B cell (primary cell): ENCODE measurements around the gene PAIP2. TPM values are rescaled to one million over a fixed set of nuclear protein-coding genes. Genes with fewer than 3 reads are reported as not detected.
"Not testable (repeated sequence)": the region's sequence is repeated elsewhere in the genome, so short reads cannot be mapped to it uniquely, and the experiment has no call there.

Experiments
- ATAC-seq: fragments of 200-7000 bp; cut with Tn5 transposase; one replicate; pipeline ENCODE4 v1.10.0; 2021; ENCODE audit warnings: low read depth, mild to moderate bottlenecking, moderate number of reproducible peaks, moderate library complexity
- CTCF ChIA-PET: fragments of 350-600 bp; sonication (Branson Sonifier 250); formaldehyde crosslinking; loops from one replicate; lab custom pipeline; 2021; ENCODE audit warnings: antibody characterized with exemption, inconsistent platforms; lab: Charles Lee
- POLR2A ChIA-PET: fragments of 350-600 bp; sonication (Branson Sonifier 250); formaldehyde crosslinking; loops from one replicate; lab custom pipeline; 2021; ENCODE audit warnings: antibody characterized with exemption; lab: Charles Lee
- DNase-seq: peaks from one replicate; pipeline ENCODE4 v3.0.0; 2013
- H2AFZ ChIP-seq: 2 replicates; pipeline ENCODE4 v1.6.1; 2012; ENCODE audit warnings: mild to moderate bottlenecking, low read depth, low read length; ENCODE audit not compliant: insufficient read depth, poor library complexity, severe bottlenecking
- H3K27ac ChIP-seq, 2 donors: 1 replicate in 1 of 2; 2 replicates in 1 of 2; pipeline ENCODE4 v1.5.1; 2012 to 2013; ENCODE audit warnings: low read length in 2 of 2, mild to moderate bottlenecking in 2 of 2, moderate library complexity in 1 of 2
- H3K27me3 ChIP-seq, 4 experiments: fragments of 200-600 bp in 1 of 4; sonication (generic) in 1 of 4; replicated peaks in 1 of 4; 1 replicate in 2 of 4; 2 replicates in 2 of 4; pipeline versions ENCODE4 v1.6.1 to v1.7.0; 2013 to 2016; ENCODE audit warnings: low read length in 3 of 4, mild to moderate bottlenecking in 2 of 4, mixed read lengths in 1 of 4, moderate library complexity in 1 of 4; ENCODE audit not compliant: insufficient read depth in 4 of 4, control insufficient read depth in 3 of 4; ENCODE audit errors: control extremely low read depth in 1 of 4
- H3K36me3 ChIP-seq, 2 experiments: replicated peaks in 1 of 2; 1 replicate in 1 of 2; 2 replicates in 1 of 2; pipeline versions ENCODE4 v1.6.1 to v1.7.1; 2013; ENCODE audit warnings: low read length in 1 of 2; ENCODE audit not compliant: insufficient read depth in 2 of 2, control insufficient read depth in 1 of 2; ENCODE audit errors: control extremely low read depth in 1 of 2, extremely low read depth in 1 of 2
- H3K4me1 ChIP-seq, 2 donors: fragments of 200-600 bp in 1 of 2; sonication (generic) in 1 of 2; 1 replicate in 1 of 2; 2 replicates in 1 of 2; pipeline versions ENCODE4 v1.5.1 to v1.6.1; 2013 to 2017; ENCODE audit warnings: low read length in 2 of 2; ENCODE audit not compliant: control insufficient read depth in 2 of 2, insufficient read depth in 2 of 2
- H3K4me2 ChIP-seq: replicated peaks from 2 replicates; pipeline ENCODE3; 2012; ENCODE audit warnings: mild to moderate bottlenecking, low read depth, low read length; ENCODE audit not compliant: poor library complexity, severe bottlenecking
- H3K4me3 ChIP-seq, 5 experiments: fragments of 200-600 bp in 1 of 5; sonication (generic) in 1 of 5; 1 replicate in 3 of 5; 2 replicates in 2 of 5; pipeline versions ENCODE4 v1.5.1 to v1.7.0; 2011 to 2016; ENCODE audit warnings: low read length in 4 of 5, mild to moderate bottlenecking in 4 of 5, low read depth in 2 of 5, control low read depth in 1 of 5, moderate library complexity in 1 of 5; ENCODE audit not compliant: insufficient read depth in 1 of 5; ENCODE audit errors: control extremely low read depth in 1 of 5, extremely low read depth in 1 of 5
- H3K79me2 ChIP-seq: fragments of 200-600 bp; sonication (generic); one replicate; pipeline ENCODE4 v1.6.0; 2016; ENCODE audit warnings: low read length; ENCODE audit not compliant: control insufficient read depth, insufficient read depth
- H3K9ac ChIP-seq: fragments of 200-600 bp; sonication (generic); 2 replicates; pipeline ENCODE4 v1.6.1; 2017; ENCODE audit warnings: mild to moderate bottlenecking, low read length, moderate library complexity
- H3K9me3 ChIP-seq, 3 donors: one replicate each; pipeline versions ENCODE4 v1.6.1 to v1.7.1; 2013; ENCODE audit warnings: low read length in 2 of 3; ENCODE audit not compliant: control insufficient read depth in 2 of 3, insufficient read depth in 1 of 3; ENCODE audit errors: control extremely low read depth in 1 of 3
- H4K20me1 ChIP-seq: 2 replicates; pipeline ENCODE4 v1.6.0; 2012; ENCODE audit warnings: mild to moderate bottlenecking, low read length; ENCODE audit not compliant: insufficient read depth, control insufficient read depth, poor library complexity, severe bottlenecking
- H3K27ac Mint-ChIP-seq: one replicate; pipeline ENCODE4 v1.8.0; 2021; ENCODE audit warnings: mixed read lengths
- H3K27me3 Mint-ChIP-seq: one replicate; pipeline ENCODE4 v1.8.0; 2021; ENCODE audit warnings: mixed read lengths
- H3K4me1 Mint-ChIP-seq: one replicate; pipeline ENCODE4 v1.8.0; 2021; ENCODE audit warnings: mixed read lengths
- H3K4me3 Mint-ChIP-seq: one replicate; pipeline ENCODE4 v1.8.0; 2021; ENCODE audit warnings: mixed read lengths
- H3K9me3 Mint-ChIP-seq: one replicate; pipeline ENCODE4 v1.8.0; 2022; ENCODE audit warnings: mixed read lengths; ENCODE audit not compliant: insufficient read depth
- CTCF ChIP-seq: fragments of 200-600 bp; IDR thresholded peaks from one replicate; pipeline ENCODE4 v1.8.0; 2022; ENCODE audit warnings: antibody characterized with exemption, mild to moderate bottlenecking
- EZH2 ChIP-seq: IDR thresholded peaks from 2 replicates; pipeline ENCODE4 v1.6.1; 2012; ENCODE audit warnings: borderline replicate concordance, low read depth, mild to moderate bottlenecking, moderate library complexity, low read length; ENCODE audit not compliant: insufficient read depth, poor library complexity, severe bottlenecking
- WGBS: methylation state at CpG from one replicate; pipeline ENCODE4 v1.1.5; 2013; ENCODE audit warnings: missing lambda C conversion rate; ENCODE audit not compliant: insufficient coverage; 5-methylcytosine and 5-hydroxymethylcytosine counted together
- intact Hi-C: fragments of 100-400 bp; cut with micrococcal nuclease; formaldehyde crosslinking; loops from one replicate; pipeline ENCODE4 v1.10.0; 2022
- polyA plus RNA-seq: library from polyadenylated mRNA; depleted of rRNA; stranded (reverse); fragments of >200 nt; gene quantifications from 2 replicates; pipeline ENCODE4 v1.2.3, GENCODE V29; 2012
- total RNA-seq, 2 donors: library from RNA; stranded (reverse); fragments of 120-200 nt in 1 of 2; gene quantifications; 1 replicate in 1 of 2; 2 replicates in 1 of 2; pipeline versions ENCODE4 v1.2.3 to v1.2.4, GENCODE V29; 2013 to 2022

PAIP2 gene
- total and polyA plus RNA-seq, 2 donors (not counting 1 experiment from before 2014, with no cell fraction given): 38.5 to 121 TPM

DNA sequence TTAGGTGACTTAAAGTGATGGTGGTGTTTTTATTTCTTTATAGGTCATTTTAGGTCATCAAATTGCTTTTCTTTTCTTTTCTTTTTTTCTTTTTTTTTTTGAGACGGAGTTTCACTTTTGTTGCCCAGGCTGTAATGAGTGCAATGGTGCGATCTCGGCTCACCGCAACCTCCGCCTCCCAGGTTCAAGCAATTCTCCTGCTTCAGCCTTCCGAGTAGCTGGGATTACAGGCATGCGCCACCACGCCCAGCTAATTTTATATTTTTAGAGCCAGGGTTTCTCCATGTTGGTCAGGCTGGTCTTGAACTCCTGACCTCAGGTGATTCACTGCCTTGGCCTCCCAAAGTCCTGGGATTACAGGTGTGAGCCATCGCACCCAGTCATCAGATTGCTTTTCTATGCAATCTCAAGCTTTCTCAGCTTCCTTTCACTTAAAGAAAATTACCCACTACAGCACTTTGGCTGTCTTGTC, 30.9 kb upstream of the PAIP2 start:
- WGBS: 88% methylated on average over 8 of the region's 9 CpGs
- DNase-seq, H3K9me3 ChIP-seq, H3K27me3 Mint-ChIP-seq, ATAC-seq, H3K27me3 ChIP-seq, H3K9me3 Mint-ChIP-seq, H2AFZ ChIP-seq, H3K27ac ChIP-seq, POLR2A ChIA-PET, H3K4me3 ChIP-seq, H3K4me3 Mint-ChIP-seq, H3K9ac ChIP-seq, H3K27ac Mint-ChIP-seq: not testable (repeated sequence)
- Histone ChIP-seq H3K79me2 (peaks cover 100% of the 10 kb centered on the region), H3K4me1 (peaks cover 17 to 55% of the 10 kb centered on the region in 2 donors), H3K36me3 (peaks cover 0 to 17% of the 10 kb centered on the region in 2 experiments), H3K4me2 (peak overlapping the region; percentile 10), H4K20me1 (peaks cover 98% of the 10 kb centered on the region)
- H3K4me1 Mint-ChIP-seq: peaks cover 63% of the 10 kb centered on the region
- CTCF ChIA-PET: interaction anchor here (0.6 to 1.3 kb wide), 2 partner anchors 10 to 118 kb away, joined by 3 read pairs; no protein-coding TSS in a partner anchor
- intact Hi-C loops: loop anchor here (2.0 kb wide), 1 partner anchor 14 kb away; no protein-coding TSS in a partner anchor

- POLR2A ChIA-PET: no interaction called here
- no peak for DNase-seq
- H3K36me3 ChIP-seq: peaks cover 2 to 30% of the 10 kb centered on the region in 2 experiments
Measured at GRCh38 chr5:139312075-139312474, 29.6 kb upstream of the PAIP2 start.

More at GRCh38 chr5:139312075-139312474, 29.6 kb upstream of the PAIP2 start:
- Histone ChIP-seq H3K79me2 (peaks cover 100% of the 10 kb centered on the region), H2AFZ (no peak overlapping the region), H3K4me2 (no peak overlapping the region), H3K9me3 (no peaks in the 10 kb centered on the region), H3K4me3 (no peak overlapping the region), H3K4me1 (peaks cover 14 to 41% of the 10 kb centered on the region in 2 donors), H4K20me1 (peaks cover 98% of the 10 kb centered on the region), H3K27ac (no peak overlapping the region), H3K27me3 (no peaks in the 10 kb centered on the region), H3K9ac (no peak overlapping the region)
- no peaks in the 10 kb centered on the region for H3K9me3 Mint-ChIP-seq
- WGBS: 90% methylated on average over 8 of the region's 9 CpGs
- no peaks in the 10 kb centered on the region for H3K27me3 Mint-ChIP-seq
- CTCF ChIA-PET: interaction anchor here (1.1 to 1.6 kb wide), 3 partner anchors 15 to 61 kb away, joined by 3 read pairs; no protein-coding TSS in a partner anchor
- no peak overlapping the region for H3K27ac Mint-ChIP-seq
- no peak for ATAC-seq
- no peak for TF ChIP-seq CTCF
- no peak for TF ChIP-seq EZH2
- intact Hi-C loops: no loop called here
- no peak overlapping the region for H3K4me3 Mint-ChIP-seq
- H3K4me1 Mint-ChIP-seq: peaks cover 53% of the 10 kb centered on the region
